Measurements from ENCODE around the gene R3HDM4.
"Not testable (repeated sequence)": the region's sequence is repeated elsewhere in the genome, so short reads cannot be mapped to it uniquely, and the experiment has no call there.

Gene R3HDM4

DNA sequence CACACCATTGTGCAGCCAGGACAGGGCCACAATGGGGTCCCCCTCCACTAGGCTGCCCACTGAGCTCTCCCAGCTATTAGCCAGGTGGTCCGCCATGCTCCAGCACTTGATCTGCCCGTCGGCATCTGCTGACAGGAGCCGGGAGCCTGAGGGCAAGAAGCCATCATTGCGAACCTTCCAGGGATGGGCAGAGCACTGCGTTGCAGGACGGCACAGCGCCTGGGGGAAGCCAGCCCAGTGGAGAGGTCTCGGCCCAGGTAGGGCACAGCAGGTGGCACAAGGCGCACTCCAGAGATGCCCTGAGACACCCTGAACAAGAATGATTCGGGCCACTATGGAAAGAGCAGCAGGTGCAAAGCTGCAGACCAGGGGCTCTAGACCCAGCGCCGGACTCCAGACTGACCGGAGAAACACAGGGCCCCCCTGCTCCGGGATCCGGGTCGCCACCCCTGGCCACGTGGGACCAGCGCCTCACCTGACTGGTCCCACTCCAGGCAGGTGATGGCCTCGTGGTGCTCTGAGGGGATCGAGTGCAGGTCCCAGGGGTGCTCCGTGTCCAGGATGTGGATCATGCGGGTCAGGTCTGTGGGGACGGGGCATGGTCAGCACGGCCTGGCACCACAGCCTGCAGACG, 23.2 kb downstream of the R3HDM4 start:
- no peak for FAIRE-seq

DNA sequence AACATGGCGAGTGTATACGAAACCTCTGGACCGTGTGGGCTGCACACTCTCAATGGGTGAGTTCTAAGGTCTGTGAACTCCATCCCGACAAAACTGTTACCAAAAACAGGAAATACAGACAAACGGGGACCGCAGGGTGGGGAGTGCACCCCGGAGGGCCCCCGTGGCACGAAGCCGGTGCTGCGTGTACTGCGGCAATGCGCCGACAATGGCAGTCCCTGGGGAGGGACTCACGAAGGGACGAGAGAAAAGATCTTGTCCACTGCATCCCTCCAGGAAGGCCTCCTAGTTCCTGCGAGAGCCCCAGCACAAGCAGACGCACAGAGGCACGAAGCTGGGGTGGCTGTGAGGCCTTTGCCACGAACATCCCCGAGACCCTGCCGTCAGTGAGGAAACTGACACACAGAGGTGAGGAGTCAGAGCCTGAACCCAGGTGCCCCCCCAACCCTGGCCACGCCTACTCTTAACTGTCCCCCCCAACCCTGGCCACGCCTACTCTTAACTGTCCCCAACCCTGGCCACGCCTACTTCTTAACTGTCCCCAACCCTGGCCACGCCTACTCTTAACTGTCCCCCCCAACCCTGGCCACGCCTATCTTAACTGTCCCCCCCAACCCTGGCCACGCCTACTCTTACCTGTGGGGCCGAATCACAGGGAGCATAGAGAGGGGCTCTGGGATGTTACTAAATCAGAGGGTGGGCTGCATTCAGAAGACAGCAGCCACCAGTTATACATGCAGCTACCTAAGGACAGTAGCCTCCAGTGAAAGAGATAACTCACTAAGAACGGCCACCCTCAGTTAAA, 24.2 kb downstream of the R3HDM4 start:
- no peak for FAIRE-seq

DNA sequence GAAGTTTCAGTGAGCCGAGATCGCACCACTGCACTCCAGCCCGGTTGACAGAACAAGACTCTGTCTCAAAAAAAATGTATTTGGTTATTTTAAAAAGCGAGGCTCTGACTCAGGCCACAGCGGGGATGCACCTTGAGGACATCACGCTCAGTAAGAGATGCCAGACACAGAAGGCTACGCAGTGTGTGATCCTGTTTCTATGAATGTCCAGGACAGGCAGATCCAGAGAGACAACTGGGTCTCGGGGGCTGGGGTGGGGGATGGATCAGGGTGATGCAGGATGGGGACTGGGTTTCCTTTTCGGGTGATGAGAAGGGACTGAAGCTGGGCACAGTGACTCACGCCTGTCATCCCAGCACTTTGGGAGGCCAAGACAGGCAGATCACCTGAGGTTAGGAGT, 25.4 kb downstream of the R3HDM4 start:
- no peak for FAIRE-seq

DNA sequence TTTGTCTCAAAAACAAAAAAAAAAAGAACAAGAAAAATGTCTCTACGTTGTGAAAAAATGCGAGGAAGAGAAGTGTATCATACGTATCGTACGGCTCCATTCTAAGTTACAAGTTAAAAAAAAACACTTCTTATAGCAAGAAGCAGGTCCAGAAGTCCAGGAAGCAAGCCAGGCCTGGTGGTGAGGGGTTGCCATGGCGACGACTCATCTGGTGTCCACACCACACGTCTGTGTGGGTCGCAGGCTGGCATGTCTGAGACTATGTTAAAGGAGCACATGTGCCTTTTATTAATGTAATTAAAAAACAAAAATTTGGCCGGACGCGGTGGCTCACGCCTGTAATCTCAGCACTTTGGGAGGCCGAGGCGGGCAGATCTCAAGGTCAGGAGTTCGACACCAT, 25.9 kb downstream of the R3HDM4 start:
- no peak for FAIRE-seq

DNA sequence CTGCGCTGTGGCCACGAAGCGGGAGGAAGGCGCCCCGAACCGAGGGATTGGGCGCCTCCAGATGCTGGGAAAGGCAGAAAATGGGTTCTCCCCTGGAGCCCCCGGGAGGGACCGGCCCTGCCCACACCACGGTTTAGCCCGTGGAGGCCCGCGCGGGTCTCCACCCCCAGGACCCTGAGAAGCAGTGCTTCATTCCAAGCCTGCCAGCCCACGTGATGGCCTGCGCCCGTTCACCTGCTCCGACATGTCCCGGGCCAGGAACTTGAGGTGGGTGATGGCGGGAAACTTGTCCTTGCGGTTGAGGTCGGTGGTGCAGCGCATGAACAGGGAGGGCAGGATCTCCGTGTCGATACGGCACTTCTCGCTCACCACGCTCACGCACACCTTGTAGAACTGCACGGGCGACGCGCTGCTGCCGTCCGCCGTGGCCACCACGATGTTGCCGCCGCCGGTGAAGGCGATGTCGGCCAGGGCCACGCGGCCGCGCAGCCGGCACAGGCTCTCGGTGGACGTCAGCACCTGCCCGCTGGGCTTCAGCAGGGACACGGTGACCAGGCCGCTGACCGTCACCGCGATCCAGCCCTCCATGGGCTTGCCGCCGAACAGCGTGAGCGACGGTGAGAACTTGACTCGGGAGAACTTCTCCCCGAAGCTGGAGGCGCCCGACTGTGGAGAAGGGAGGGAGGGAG, 27.3 kb downstream of the R3HDM4 start:
- no peak for FAIRE-seq

DNA sequence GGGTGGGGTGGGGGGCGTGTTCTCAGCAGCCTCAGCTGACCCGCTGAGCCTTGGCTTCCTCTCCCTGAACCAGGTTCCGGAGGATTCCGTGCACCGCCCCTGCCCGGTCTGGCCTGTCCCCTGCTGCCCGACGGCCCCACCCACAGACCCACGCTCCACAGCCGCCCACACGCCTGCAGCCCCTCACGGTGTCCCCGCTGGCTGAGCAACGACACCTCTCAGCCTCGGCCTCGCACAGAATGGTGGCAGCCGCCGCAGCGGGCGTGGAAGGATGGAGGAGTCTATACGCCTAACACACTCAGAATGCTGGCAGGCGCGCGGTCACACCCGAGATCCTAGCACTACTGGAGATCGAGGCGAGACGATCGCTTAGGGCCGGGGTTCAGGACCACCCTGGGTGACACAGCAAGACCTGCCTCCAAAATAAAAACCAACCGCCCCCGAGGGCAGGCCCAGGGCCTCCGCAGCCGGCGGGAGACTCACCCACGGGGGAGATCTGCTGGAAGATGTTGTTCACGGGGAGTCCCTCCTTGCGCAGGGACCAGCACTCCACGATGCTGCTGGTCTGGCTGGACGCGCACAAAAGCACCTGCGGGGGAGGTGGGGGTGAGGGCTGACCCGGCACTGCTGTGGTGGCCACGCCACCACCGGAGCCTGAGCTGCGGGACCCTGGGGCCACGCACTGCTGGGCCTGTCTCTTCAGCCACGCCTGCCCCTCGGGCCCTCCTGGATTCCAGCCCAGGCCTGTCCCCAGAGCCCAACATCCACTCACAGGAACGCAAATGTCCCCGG, 28.4 kb downstream of the R3HDM4 start:
- FAIRE-seq: no peak

DNA sequence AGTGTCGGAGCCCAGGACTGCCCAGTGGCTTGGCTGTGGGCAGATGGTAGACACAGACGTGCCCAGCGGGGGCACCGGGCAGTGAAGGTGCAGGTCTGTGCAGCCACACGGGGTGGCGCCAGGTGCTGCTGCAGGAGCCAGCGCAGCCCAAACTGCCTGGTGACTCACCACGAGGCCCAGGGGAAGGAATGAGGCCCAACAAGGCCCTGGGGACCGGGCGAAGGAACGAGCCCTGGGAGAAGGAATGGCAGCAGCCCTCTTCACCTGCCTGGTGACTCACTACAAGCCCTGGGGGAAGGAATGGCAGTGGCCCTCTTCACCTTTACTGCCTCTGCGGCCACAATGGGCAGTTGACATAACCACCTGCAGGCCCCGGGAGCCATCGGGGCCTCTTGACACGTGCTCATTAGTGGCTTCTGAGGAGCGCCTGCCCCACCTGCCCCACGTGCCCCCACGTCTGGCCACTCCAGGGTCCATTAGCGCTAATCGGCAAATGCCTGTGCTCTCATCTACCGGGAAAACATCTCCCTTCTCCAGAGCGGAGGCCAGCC, 29.3 kb downstream of the R3HDM4 start:
- no peak for FAIRE-seq

DNA sequence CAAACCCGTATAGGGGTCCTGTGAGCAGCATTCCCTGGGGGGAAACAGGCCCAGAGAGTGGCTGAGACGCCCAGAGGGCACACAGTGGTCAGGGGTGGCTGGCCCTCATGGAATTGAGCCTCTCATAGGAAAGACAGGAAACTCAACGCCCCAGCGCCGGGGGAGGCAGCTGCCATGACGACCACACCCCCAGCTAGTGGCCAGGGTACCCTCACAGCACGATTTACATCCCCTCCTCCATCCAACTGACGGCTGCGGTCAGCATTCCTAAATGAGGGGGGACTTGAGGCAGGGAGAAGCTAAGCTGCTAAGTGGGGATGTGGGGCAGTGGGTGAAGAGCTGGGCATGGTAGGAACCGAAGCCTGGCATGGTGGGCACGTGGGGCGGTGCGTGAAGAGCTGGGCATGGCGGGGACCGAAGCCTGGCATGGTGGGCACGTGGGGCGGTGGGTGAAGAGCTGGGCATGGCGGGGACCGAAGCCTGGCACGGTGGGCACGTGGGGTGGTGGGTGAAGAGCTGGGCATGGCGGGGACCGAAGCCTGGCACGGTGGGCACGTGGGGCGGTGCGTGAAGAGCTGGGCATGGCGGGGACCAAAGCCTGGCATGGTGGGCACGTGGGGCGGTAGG, 30.0 kb downstream of the R3HDM4 start:
- FAIRE-seq: no peak

DNA sequence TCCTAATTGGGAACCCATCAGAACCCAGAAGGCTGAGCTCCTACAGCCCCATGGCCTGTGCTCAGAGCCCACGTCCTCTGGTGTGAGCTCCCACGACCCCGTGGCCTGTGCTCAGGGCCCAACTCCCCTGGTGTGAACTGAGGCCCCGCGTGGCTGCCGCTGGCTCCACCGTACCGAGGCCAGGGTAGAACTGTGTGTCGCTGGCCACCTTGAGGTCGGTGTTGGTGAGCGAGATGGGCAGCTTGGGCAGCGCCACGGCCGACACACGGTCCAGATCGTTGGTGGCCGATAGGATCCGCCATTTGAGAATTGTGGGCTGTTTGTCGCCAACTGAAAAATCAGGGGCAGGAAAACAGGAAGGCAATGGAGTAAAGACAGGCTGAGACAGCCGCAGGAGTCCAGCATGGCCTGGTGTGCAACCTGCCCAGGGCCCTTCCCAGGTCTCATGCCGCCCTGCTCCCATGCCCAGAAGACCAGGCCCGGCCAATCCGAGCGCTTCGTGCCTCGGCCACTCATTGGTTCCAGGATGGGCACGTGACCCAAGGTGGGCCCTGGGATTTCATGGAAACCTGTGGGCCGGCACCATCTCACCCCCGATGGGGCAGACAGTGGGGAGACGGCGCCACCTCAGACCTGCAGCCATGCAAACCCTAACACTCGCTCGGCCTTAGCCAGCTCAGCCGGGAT, 31.5 kb downstream of the R3HDM4 start:
- FAIRE-seq: no peak

DNA sequence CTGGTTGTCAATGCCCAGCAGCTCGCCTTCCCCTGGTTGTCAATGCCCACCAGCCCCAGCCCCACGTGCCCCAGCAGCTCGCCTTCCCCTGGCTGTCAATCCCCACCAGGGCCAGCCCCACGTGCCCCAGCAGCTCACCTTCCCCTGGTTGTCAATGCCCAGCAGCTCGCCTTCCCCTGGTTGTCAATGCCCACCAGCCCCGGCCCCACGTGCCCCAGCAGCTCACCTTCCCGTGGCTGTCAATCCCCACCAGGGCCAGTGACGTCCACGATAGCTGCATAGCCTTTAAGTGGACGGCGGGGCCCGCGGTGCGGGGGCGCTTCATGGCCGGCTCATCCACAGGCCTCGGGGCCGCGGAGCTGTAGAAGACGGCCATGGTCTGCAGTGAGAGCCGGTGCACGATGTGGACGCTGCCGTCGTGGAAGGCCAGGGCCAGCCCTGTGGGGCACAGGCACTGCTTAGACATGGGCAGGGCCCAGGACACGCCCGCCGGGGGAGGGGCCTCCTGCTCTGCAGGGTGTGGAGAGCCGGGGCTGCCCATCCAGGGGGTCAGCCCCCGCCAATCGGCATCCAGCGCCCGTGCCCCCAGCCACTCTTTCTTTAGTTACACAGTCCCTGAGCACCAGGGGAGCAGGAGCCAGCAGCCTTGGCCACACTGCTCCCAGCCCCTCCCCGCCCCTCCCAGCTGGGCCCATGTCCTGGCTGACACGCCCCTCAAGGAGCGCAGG, 33.1 kb downstream of the R3HDM4 start:
- FAIRE-seq: no peak

DNA sequence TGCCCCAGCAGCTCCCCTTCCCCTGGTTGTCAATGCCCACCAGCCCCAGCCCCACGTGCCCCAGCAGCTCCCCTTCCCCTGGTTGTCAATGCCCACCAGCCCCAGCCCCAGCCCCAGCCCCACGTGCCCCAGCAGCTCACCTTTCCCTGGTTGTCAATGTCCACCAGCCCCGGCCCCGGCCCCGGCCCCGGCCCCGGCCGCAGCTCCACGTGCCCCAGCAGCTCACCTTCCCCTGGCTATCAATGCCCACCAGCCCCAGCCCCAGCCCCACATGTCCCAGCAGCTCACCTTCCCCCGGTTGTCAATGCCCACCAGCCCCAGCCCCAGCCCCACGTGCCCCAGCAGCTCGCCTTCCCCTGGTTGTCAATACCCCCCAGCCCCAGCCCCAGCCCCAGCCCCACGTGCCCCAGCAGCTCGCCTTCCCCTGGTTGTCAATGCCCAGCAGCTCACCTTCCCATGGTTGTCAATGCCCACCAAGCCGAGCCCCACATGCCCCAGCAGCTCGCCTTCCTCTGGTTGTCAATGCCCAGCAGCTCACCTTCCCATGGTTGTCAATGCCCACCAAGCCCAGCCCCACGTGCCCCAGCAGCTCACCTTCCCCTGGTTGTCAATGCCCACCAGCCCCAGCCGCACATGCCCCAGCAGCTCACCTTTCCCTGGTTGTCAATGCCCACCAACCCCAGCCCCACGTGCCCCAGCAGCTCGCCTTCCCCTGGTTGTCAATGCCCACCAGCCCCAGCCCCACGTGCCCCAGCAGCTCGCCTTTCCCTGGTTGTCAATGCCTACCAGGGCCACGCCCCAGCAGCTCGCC, 34.1 kb downstream of the R3HDM4 start:
- FAIRE-seq: not testable (repeated sequence)

DNA sequence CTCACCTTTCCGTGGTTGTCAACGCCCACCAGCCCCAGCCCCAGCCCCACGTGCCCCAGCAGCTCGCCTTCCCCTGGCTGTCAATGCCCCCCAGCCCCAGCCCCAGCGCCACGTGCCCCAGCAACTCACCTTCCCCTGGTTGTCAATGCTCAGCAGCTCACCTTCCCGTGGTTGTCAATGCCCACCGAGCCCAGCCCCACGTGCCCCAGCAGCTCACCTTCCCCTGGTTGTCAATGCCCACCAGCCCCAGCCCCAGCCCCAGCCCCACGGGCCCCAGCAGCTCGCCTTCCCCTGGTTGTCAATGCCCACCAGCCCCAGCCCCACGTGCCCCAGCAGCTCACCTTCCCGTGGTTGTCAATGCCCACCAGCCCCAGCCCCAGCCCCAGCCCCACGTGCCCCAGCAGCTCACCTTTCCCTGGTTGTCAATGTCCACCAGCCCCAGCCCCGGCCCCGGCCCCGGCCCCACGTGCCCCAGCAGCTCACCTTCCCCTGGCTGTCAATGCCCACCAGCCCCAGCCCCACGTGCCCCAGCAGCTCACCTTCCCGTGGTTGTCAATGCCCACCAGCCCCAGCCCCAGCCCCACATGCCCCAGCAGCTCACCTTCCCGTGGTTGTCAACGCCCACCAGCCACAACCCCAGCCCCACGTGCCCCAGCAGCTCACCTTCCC, 34.9 kb downstream of the R3HDM4 start:
- FAIRE-seq: not testable (repeated sequence)

DNA sequence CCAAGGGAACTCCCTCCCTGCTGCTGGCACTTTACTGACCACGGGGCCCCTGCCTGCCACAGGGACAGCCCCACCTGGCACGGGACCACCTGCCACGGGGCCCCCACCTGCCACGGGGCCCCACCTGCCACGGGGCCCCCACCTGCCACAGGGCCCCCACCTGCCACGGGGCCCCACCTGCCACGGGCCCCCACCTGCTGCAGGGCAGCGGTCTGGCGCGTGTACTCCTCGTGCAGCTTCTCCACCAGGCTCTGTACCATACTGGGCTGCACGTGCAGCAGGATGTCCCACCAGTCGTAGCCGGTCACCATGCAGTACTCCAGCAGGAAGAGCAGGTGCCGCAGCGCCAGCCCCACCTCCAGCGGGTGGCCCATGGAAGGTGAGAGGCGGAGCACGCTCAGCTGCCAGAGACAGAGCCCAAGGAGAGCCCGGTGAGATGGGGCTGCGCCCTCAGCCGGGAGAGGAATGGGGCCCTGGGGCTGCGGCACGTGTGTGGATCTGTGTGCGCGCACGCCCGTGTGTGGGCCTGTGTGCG, 36.2 kb downstream of the R3HDM4 start:
- no peak for FAIRE-seq

DNA sequence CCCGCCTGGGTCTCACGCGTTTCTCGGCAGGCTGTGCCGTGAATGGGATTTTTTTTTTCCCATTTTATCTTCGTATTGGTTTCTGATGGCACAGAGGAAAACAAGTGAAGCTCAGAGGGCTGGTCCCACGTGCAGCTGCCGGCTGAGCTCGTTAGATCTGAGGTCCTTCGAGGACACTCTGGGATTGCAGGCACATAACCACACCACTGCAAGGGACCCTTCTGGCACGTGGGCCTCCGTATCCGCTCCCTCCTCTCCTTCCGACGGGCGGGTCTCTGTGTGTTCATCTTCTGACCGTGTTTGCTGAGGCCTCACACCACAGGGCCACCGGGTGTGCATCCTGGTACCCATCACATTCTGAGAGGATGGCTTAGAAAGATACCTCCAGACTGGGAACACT, 36.9 kb downstream of the R3HDM4 start:
- no peak for FAIRE-seq

DNA sequence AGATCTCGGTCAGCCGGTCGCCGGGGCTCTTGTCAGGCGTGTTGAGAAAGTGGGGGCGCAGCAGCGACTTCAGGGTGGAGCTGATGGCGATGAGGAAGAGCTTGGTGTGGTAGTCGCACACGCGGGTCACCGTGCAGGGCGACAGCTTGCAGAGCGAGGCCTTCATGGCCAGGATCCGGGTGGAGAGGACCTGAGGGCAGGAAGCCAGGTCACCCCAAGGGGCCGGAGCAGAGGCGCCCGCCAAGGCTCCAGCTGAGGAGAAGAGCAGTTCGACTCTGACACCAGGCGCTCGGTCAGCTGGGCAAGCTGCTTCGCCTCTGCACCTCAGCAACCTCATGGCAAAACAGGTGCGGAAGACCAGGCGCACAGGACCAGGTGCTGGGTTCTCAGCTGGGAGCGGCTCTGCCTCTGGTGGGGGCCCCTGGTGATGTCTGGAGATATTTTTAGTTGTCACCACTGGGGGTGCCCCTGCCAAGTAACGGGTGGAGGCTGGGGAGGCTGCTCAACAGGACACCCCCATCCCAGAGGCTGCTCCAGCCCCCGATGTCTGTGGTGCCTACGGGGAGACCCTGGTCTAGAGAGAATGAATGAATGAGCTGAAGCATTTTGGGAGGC, 37.6 kb downstream of the R3HDM4 start:
- no peak for FAIRE-seq

DNA sequence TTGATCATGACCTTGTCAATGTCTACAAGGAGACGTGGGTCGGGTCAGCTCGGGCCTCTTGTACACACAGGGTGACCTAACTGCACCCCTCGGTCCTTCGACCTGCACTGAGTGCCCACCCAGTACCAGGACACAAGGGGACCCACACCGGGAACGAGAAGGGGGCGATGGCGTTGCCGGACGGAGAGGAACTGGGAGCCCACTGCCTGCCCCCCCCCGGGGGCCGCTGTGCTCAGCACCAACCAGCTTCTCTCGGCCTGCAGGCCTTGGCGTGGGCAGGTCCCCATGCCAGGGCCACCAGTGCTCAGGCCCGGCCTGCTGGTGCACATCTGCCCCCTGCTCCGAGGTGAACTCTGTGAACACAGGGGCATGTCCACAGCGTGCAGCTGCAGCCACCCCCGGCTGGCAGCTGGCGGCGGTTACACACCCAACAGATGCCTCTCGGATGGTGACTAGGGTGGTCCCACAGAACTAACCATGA, 39.4 kb downstream of the R3HDM4 start:
- FAIRE-seq: no peak

DNA sequence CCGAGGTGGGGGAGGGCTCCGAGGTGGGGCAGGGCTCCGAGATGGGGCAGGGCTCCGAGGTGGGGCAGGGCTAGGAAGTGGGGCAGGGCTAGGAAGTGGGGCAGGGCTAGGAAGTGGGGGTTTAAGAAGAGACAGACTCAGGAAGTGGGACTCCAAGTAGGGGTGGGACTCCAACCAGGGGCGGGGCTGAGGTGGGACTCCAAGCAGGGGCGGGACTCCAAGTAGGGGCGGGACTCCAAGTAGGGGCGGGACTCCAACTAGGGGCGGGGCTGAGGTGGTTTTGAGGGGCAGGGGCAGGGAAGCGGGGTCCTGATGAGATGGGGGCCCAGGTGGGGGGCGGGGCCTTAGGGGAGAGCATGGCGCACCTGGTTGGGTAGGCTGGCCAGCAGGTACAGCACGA, 39.9 kb downstream of the R3HDM4 start:
- FAIRE-seq: no peak

DNA sequence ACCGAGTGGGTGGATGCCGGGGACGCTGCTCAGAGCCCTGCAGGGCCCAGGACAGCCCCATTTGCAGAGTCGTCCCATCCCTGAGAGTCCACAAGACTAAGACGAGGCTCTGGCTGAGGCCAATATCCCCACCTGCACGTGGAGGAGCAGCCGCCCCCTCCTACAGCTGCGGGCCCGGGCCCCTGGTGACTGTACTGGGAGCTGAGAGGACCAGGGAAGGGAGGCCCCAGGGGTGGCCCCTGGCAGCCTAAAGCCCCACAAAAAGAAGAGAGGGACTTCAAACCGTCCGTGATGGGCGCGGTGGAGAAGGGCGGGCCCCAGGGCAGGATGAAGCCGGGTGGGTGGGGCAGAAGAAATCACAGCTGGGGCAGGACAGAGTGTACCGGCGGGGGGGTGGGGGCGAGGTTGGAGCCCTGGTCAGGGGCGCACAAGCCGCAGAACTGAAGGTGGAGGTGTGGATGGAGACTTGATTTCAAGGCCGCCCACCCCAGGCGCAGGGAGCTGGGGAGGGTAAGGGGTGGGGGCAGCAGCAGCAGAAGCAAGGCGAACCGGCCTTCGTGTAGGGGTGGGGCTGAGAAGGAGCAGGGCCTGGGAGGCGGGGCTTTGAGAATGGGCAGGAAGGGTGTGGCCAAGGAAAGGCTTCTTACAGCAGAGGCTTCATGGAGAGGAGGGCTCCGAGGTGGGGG, 40.6 kb downstream of the R3HDM4 start:
- no peak for FAIRE-seq

Measured in G401.6 (cell line).